Naive B cell (primary cell): ENCODE data around the gene PLS1. TPM values are rescaled to one million over a fixed set of nuclear protein-coding genes. Genes with fewer than 3 reads are reported as not detected.
"Not testable (repeated sequence)": the region's sequence is repeated elsewhere in the genome, so short reads cannot be mapped to it uniquely, and the experiment has no call there.

Experiments
- ATAC-seq, 2 donors: fragments of 150-1000 bp; cut with Tn5 transposase; 2 replicates each; pipeline ENCODE4 v1.10.0; 2021; ENCODE audit warnings: low read depth in 2 of 2, mild to moderate bottlenecking in 2 of 2, moderate library complexity in 2 of 2
- DNase-seq: peaks from one replicate; pipeline ENCODE4 v3.0.0; 2022
- H3K27ac Mint-ChIP-seq, 6 donors: one replicate each; pipeline ENCODE4 v1.8.0; 2020 to 2022; ENCODE audit warnings: mild to moderate bottlenecking in 6 of 6, mixed read lengths in 6 of 6, moderate library complexity in 5 of 6, inconsistent platforms in 2 of 6
- H3K27me3 Mint-ChIP-seq, 3 donors: one replicate each; pipeline ENCODE4 v1.8.0; 2021 to 2022; ENCODE audit warnings: mixed read lengths in 3 of 3, mild to moderate bottlenecking in 1 of 3
- H3K36me3 Mint-ChIP-seq, 2 donors: one replicate each; pipeline ENCODE4 v1.8.0; 2020 to 2022; ENCODE audit warnings: mixed read lengths in 2 of 2, inconsistent platforms in 1 of 2, mild to moderate bottlenecking in 1 of 2
- H3K4me1 Mint-ChIP-seq, 3 donors: one replicate each; pipeline ENCODE4 v1.8.0; 2020 to 2022; ENCODE audit warnings: mixed read lengths in 3 of 3, inconsistent platforms in 1 of 3, mild to moderate bottlenecking in 1 of 3, moderate library complexity in 1 of 3
- H3K4me3 Mint-ChIP-seq, 8 donors: one replicate each; pipeline ENCODE4 v1.8.0; 2020 to 2022; ENCODE audit warnings: mild to moderate bottlenecking in 8 of 8, mixed read lengths in 8 of 8, moderate library complexity in 8 of 8, inconsistent platforms in 2 of 8
- H3K9me3 Mint-ChIP-seq, 7 donors: one replicate each; pipeline ENCODE4 v1.8.0; 2020 to 2022; ENCODE audit warnings: mixed read lengths in 7 of 7, mild to moderate bottlenecking in 5 of 7, inconsistent platforms in 2 of 7, moderate library complexity in 1 of 7
- polyA plus RNA-seq, 6 donors: library from polyadenylated mRNA; unstranded; fragments of 300-500 nt; fragmentation: Illumina TruSeq; gene quantifications; one replicate each; pipeline ENCODE4 v1.2.3, GENCODE V29; 2021; ENCODE audit warnings: low read depth in 6 of 6

Gene PLS1, protein sequence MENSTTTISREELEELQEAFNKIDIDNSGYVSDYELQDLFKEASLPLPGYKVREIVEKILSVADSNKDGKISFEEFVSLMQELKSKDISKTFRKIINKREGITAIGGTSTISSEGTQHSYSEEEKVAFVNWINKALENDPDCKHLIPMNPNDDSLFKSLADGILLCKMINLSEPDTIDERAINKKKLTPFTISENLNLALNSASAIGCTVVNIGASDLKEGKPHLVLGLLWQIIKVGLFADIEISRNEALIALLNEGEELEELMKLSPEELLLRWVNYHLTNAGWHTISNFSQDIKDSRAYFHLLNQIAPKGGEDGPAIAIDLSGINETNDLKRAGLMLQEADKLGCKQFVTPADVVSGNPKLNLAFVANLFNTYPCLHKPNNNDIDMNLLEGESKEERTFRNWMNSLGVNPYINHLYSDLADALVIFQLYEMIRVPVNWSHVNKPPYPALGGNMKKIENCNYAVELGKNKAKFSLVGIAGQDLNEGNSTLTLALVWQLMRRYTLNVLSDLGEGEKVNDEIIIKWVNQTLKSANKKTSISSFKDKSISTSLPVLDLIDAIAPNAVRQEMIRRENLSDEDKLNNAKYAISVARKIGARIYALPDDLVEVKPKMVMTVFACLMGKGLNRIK
- under 1 TPM in 5 of 6 donors, not detected in 1; 0.22 to 0.92 (median 0.44) TPM for polyA plus RNA-seq

DNA sequence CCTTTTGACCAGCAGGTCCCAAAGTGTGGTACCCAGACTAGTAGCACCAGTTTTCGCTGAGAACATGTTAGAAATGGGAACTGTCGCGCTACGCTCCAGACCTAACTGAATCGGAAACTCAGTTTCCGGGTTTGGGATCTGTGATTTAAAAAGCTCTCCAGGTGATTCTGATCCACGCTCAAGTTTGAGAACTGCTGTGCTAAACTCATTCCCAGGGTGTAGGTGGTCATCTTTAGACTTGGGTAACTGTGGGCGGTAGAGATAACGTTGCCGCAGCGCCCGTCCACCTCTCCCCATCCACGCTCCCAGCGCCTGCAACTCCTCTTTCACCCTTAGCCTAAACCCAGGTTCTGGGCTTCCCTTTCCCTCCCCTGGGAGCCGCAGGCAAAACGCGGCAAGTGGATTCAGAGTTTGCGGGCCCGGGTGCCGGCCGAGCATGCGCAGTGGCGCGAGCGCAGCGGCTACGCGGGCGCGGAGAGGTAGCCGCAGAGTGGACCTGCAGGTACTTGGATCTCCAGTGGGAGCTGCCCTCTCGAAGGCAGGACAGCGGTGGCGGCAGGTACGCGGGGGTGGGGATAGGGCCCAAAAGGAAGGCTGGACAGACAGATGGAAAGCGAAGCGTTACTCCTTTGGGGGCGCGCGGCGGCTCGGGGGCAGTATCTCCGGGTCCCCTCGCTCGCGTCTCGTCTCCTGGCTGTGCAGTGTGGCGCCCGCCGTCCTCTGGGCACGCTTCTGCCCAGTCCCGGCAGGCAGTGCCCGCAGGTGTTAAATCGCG lies at the start of gene PLS1:
TSS of gene PLS1 (plus strand) at position 443 of the 775 bp plus-strand sequence. CDS start 67,845 bp downstream, outside the sequence.
- no peaks in the 10 kb centered on the region for H3K36me3 Mint-ChIP-seq
- H3K4me3 Mint-ChIP-seq, result peak within 1 kb of the TSS; percentile 94 to 98 (median 96)
- H3K4me1 Mint-ChIP-seq, result peaks cover 4 to 15% (median 14%) of the 10 kb centered on the region in 3 donors
- DNase-seq (peak; percentile 81), ATAC-seq (peak; percentile 77 to 79)
- no peaks in the 10 kb centered on the region for H3K9me3 Mint-ChIP-seq
- H3K27ac Mint-ChIP-seq, result peak within 1 kb of the TSS in 3 of 6 donors; percentile 49 to 84 (median 68)
- peaks cover 0 to 16% (median 4%) of the 10 kb centered on the region in 3 donors for H3K27me3 Mint-ChIP-seq

- no peak for ATAC-seq
- no peak overlapping the region for H3K4me3 Mint-ChIP-seq
- peaks cover 22 to 23% of the 10 kb centered on the region in 2 donors for H3K36me3 Mint-ChIP-seq
- H3K27me3 Mint-ChIP-seq, result no peaks in the 10 kb centered on the region
- no peaks in the 10 kb centered on the region for H3K4me1 Mint-ChIP-seq
- peaks cover 0 to 3% (median 1%) of the 10 kb centered on the region in 7 donors for H3K9me3 Mint-ChIP-seq
- H3K27ac Mint-ChIP-seq, result no peak overlapping the region
- no peak for DNase-seq
Measured at GRCh38 chr3:142549986-142550385, 46.2 kb upstream of the PLS1 start.

DNA sequence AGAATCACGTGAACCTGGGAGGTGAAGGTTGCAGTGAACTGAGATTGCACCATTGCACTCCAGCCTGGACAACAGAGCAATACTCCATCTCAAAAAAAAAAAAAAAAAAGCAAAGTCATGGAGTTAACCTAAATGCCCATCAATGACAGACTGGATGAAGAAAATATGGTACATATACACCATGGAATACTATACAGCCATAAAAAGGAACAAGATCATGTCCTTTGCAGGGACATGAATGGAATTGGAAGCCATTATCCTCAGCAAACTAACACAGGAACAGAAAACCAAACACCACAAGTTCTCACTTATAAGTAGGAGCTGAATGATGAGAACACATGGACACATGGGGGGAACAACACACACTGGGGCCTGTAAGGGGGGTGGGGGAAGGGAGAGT lies 43.6 kb upstream of the PLS1 start:
- not testable (repeated sequence) for DNase-seq, ATAC-seq, H3K27ac Mint-ChIP-seq, H3K4me1 Mint-ChIP-seq, H3K9me3 Mint-ChIP-seq, H3K27me3 Mint-ChIP-seq
- peak overlapping the region in 1 of 8 donors; percentile 52 for H3K4me3 Mint-ChIP-seq
- peaks cover 34% of the 10 kb centered on the region in 2 donors for H3K36me3 Mint-ChIP-seq

GRCh38 chr3:142553741-142554140 lies 42.5 kb upstream of the PLS1 start:
- H3K27ac Mint-ChIP-seq, result no peak overlapping the region
- H3K36me3 Mint-ChIP-seq, result peaks cover 34% of the 10 kb centered on the region in 2 donors
- no peak overlapping the region for H3K4me3 Mint-ChIP-seq

DNA sequence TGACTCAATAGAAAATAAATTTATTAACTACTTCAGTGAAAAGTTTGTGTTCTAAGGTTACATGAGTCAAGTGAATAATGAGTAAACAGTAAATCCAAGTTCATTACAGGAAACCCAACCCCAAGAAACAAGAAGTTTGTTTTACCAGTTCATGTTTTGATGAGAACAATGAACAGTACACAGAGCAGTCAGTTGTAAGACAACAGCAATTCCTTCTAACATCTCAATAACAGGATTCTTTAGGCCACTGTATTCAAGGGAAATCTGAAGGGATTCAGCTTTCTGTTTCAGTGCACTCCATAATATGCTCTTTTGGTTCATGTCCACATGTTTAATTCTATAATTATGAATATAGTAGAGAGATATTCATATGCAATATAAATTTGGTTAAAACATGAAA lies 36.1 kb upstream of the PLS1 start:
- H3K27ac Mint-ChIP-seq, result no peak overlapping the region
- no peaks in the 10 kb centered on the region for H3K9me3 Mint-ChIP-seq
- DNase-seq, result no peak
- no peak for ATAC-seq
- no peaks in the 10 kb centered on the region for H3K27me3 Mint-ChIP-seq
- peaks cover 19 to 20% of the 10 kb centered on the region in 2 donors for H3K36me3 Mint-ChIP-seq
- H3K4me1 Mint-ChIP-seq, result no peaks in the 10 kb centered on the region
- no peak overlapping the region for H3K4me3 Mint-ChIP-seq

More at GRCh38 chr3:142553741-142554140, 42.5 kb upstream of the PLS1 start:
- Mint-ChIP-seq H3K9me3 (peaks cover 0 to 3% (median 1%) of the 10 kb centered on the region in 7 donors), H3K4me1 (no peaks in the 10 kb centered on the region), H3K27me3 (no peaks in the 10 kb centered on the region)
- no peak for DNase-seq
- no peak for ATAC-seq

DNA sequence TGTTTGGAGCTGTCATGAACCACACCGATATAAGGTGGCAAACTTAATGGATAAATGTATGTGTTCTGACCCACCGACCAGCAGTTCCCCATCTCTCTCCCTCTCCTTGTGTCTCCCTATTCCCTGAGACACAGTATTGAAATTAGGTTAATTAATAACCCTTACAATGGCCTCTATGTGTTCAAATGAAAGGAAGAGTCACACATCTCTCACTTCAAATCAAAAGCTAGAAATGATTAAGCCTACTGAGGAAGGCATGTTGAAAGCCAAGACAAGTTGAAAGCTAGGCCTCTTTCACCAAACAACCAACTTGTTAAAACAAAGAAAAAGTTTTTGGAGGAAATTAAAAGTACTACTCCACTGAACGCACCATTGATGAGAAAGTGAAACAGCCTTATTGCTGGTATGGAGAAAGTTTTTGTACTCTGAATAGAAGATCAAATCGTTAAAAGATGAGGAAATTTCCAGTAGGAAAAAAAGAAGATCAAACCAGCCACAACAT lies 32.6 kb upstream of the PLS1 start:
- H3K27ac Mint-ChIP-seq, result peak overlapping the region in 1 of 6 donors; percentile 54
- no peak for ATAC-seq
- no peaks in the 10 kb centered on the region for H3K9me3 Mint-ChIP-seq
- DNase-seq, result no peak
- peaks cover 0 to 4% (median 2%) of the 10 kb centered on the region in 3 donors for H3K4me1 Mint-ChIP-seq
- no peak overlapping the region for H3K4me3 Mint-ChIP-seq
- H3K36me3 Mint-ChIP-seq, result peaks cover 9% of the 10 kb centered on the region in 2 donors
- H3K27me3 Mint-ChIP-seq, result no peaks in the 10 kb centered on the region

DNA sequence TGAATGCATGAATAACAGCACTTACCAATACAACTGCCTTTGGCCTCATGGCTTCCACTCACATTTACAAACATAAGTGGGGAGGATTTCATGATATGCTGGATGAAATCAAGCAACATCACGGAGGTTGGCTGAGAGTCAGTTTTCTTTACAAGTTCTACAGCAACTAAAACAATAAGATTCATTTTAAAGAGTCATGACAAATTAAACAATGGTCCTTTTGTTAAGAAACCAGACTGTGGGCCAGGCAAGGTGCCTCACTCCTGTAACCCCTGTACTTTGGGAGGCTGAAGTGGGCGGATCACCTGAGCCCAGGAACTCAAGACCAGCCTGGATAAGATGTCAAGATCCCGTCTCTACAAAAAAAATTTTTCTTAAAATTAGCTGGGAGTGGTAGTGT lies 30.1 kb upstream of the PLS1 start:
- no peaks in the 10 kb centered on the region for H3K9me3 Mint-ChIP-seq
- no peak for DNase-seq
- peaks cover 9 to 10% of the 10 kb centered on the region in 2 donors for H3K36me3 Mint-ChIP-seq
- ATAC-seq, result no peak
- peaks cover 0 to 11% (median 8%) of the 10 kb centered on the region in 3 donors for H3K4me1 Mint-ChIP-seq
- H3K4me3 Mint-ChIP-seq, result no peak overlapping the region
- no peaks in the 10 kb centered on the region for H3K27me3 Mint-ChIP-seq
- H3K27ac Mint-ChIP-seq, result peak overlapping the region in 1 of 6 donors; percentile 47

DNA sequence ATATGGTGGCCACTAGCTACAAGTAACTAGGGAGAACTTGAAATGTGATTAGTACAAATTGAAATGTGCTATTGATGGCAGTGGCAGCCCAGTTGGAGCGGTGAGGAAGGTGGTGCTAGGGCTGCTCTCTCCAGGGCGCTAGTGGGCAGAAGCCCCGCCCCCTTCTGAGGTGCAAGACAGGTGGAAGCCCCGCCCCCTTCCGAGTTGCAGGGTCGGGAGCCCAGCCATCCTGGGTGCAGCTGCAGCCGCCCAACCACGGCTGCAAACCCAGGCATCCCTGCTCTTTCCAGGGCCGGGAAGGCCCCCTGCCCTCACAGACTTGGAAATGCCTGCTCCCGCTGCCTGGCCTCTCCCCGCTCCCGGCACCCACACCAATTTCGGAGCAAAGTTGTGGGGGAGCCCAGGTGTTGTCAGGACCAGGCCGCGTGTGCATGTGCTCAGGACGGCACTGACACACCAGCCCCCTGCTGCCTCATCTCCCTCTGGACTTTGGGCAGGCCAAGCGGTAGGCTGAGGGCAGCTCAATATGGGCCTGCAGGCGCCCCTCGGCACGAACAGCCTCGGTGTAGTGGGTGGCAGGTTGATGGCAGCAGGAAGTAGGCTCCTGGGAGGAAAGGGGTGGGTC lies 27.7 kb upstream of the PLS1 start:
- Mint-ChIP-seq H3K4me1 (peaks cover under 1 to 16% (median 8%) of the 10 kb centered on the region in 3 donors), H3K27me3 (no peaks in the 10 kb centered on the region), H3K9me3 (no peaks in the 10 kb centered on the region), H3K36me3 (peaks cover 0 to 4% of the 10 kb centered on the region in 2 donors), H3K27ac (no peak overlapping the region), H3K4me3 (no peak overlapping the region)
- DNase-seq (no peak), ATAC-seq (no peak)

DNA sequence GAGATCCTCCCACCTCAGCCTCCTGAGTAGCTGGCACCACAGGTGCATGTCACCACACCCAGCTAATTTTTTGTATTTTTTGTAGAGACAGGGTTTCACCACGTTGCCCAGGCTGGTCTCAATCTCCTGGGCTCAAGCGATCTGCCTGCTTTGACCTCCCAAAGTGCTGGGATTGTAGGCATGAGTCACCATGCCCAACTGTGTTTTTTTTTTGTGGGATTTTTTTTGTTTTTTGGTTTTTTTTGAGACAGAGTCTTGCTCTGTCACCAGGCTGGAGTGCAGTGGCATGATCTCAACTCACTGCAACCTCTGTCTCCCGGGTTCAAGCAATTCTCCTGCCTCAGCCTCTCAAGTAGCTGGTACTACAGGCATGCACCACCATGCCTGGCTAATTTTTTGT lies 26.8 kb upstream of the PLS1 start:
- H3K27ac Mint-ChIP-seq, H3K4me3 Mint-ChIP-seq, H3K27me3 Mint-ChIP-seq, H3K36me3 Mint-ChIP-seq, DNase-seq, ATAC-seq, H3K9me3 Mint-ChIP-seq: not testable (repeated sequence)
- H3K4me1 Mint-ChIP-seq, result peaks cover 9 to 24% (median 12%) of the 10 kb centered on the region in 3 donors

DNA sequence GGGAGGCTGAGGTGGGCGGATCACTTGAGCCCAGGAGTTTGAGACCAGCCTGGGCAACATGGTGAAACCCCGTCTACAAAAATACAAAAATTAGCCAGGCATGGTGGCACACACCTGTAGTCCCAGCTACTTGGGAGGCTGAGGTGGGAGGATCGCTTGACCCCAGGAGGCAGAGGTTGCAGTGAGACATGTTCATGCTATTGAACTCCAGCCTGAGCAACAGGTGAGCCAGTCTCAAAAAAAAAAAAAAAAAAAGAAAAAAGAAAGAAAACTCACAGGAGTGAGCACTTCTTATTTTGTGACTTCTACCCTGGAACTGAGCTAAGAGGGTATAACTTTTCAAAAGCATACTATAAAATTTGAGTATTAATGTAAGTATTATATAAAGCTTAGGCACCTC lies 22.0 kb upstream of the PLS1 start:
- not testable (repeated sequence) for H3K9me3 Mint-ChIP-seq, DNase-seq, H3K36me3 Mint-ChIP-seq, ATAC-seq, H3K27me3 Mint-ChIP-seq
- Mint-ChIP-seq H3K27ac (peak overlapping the region in 3 of 6 donors; percentile 14 to 76 (median 40)), H3K4me1 (peaks cover 44 to 63% (median 48%) of the 10 kb centered on the region in 3 donors), H3K4me3 (peak overlapping the region in 1 of 8 donors; percentile 22)

DNA sequence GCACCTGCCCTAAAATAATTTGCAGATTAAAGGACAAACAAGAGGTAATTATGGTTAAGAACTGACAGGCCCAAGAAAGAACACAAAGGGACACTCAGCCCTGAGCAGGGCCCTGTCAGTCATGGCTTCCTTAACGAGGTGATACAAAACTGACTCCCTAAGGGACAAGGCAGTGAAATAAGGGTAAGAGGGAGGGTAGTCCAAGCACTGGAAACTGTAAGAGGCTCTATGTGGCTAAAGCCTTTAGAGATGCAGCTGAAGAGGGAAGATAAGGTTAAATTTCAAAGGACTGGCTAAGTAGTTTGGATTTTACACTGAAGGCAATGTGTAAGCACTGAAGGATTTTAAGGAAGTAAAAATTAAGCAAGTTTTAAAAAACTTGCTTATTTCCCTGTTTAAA lies 21.5 kb upstream of the PLS1 start:
- Mint-ChIP-seq H3K4me3 (peak overlapping the region in 1 of 8 donors; percentile 22), H3K36me3 (peaks cover 0 to 9% of the 10 kb centered on the region in 2 donors), H3K27me3 (no peaks in the 10 kb centered on the region), H3K27ac (peak overlapping the region in 2 of 6 donors; percentile 14 to 76), H3K9me3 (no peaks in the 10 kb centered on the region), H3K4me1 (peaks cover 47 to 68% (median 48%) of the 10 kb centered on the region in 3 donors)
- ATAC-seq (no peak), DNase-seq (no peak)

GRCh38 chr3:142576792-142577191 lies 19.4 kb upstream of the PLS1 start:
- peak overlapping the region; percentile 52 to 97 (median 95) for H3K4me3 Mint-ChIP-seq
- no peaks in the 10 kb centered on the region for H3K27me3 Mint-ChIP-seq
- peaks cover 0 to 5% of the 10 kb centered on the region in 2 donors for H3K36me3 Mint-ChIP-seq
- no peaks in the 10 kb centered on the region for H3K9me3 Mint-ChIP-seq
- peak overlapping the region; percentile 13 to 95 (median 60) for H3K27ac Mint-ChIP-seq
- ATAC-seq, result no peak
- H3K4me1 Mint-ChIP-seq, result peaks cover 48 to 66% (median 48%) of the 10 kb centered on the region in 3 donors
- no peak for DNase-seq
